Panc1 (cell line): ENCODE measurements around the gene CADM1. TPM values are rescaled to one million over a fixed set of nuclear protein-coding genes. Genes with fewer than 3 reads are reported as not detected.

Experiments
- ATAC-seq: fragments of 200-7000 bp; cut with Tn5 transposase; 2 replicates; pipeline ENCODE4 v1.9.1; 2020; ENCODE audit warnings: mild to moderate bottlenecking, moderate library complexity
- BruUV-seq: library from RNA; stranded (reverse); fragments of 400-500 nt; replicated peaks from 2 replicates; lab custom pipeline; 2021; lab: Mats Ljungman, UMichigan
- CTCF ChIA-PET: fragments of 300-600 bp; sonication (Branson Sonifier 250); formaldehyde crosslinking; loops from one replicate; lab custom pipeline; 2022; ENCODE audit warnings: antibody characterized with exemption; lab: Charles Lee
- POLR2A ChIA-PET: fragments of 300-600 bp; sonication (Branson Sonifier 250); formaldehyde crosslinking; loops from one replicate; lab custom pipeline; 2022; ENCODE audit warnings: antibody characterized with exemption; lab: Charles Lee
- DNase-seq: peaks from one replicate; pipeline ENCODE4 v3.0.0-alpha.2; 2010; ENCODE audit warnings: low read depth, low spot score
- H3K27ac ChIP-seq: 2 replicates; pipeline ENCODE4 v1.5.1; 2011; ENCODE audit warnings: mild to moderate bottlenecking, low read length, inconsistent platforms
- H3K27me3 ChIP-seq: fragments of 200-500 bp; sonication (Bioruptor generic); 2 replicates; pipeline ENCODE4 v1.6.0; 2014; ENCODE audit warnings: low read length, inconsistent platforms; ENCODE audit not compliant: control insufficient read depth, insufficient read depth
- H3K36me3 ChIP-seq: fragments of 200-500 bp; sonication (Bioruptor generic); 2 replicates; pipeline ENCODE4 v1.5.1; 2014; ENCODE audit warnings: inconsistent platforms, mild to moderate bottlenecking, low read length, moderate library complexity; ENCODE audit not compliant: control insufficient read depth, insufficient read depth
- H3K4me1 ChIP-seq: 2 replicates; pipeline ENCODE4 v1.5.1; 2011; ENCODE audit warnings: inconsistent platforms, mild to moderate bottlenecking, low read length, moderate library complexity; ENCODE audit not compliant: control insufficient read depth, insufficient read depth
- H3K4me3 ChIP-seq, 2 experiments: 2 replicates each; pipeline ENCODE4 v1.5.1; 2011 to 2012; ENCODE audit warnings: low read depth in 2 of 2, low read length in 2 of 2, mild to moderate bottlenecking in 2 of 2, inconsistent platforms in 1 of 2, moderate library complexity in 1 of 2
- H3K9me3 ChIP-seq: fragments of 200-500 bp; sonication (Bioruptor generic); 2 replicates; pipeline ENCODE4 v1.5.1; 2014; ENCODE audit warnings: low read depth, mild to moderate bottlenecking, inconsistent platforms, low read length, moderate library complexity; ENCODE audit not compliant: control insufficient read depth, insufficient read depth
- CTCF ChIP-seq: fragments of 450-650 bp; IDR thresholded peaks from 2 replicates; pipeline ENCODE4 v1.5.1; 2017; ENCODE audit warnings: mild to moderate bottlenecking
- POLR2AphosphoS5 ChIP-seq: IDR thresholded peaks from 2 replicates; pipeline ENCODE4 v1.6.1; 2012; ENCODE audit warnings: mild to moderate bottlenecking, low read depth, low read length, moderate library complexity
- REST ChIP-seq, 2 experiments: IDR thresholded peaks; 2 replicates each; pipeline ENCODE4 v1.6.1; 2011 to 2012; ENCODE audit warnings: low read depth in 2 of 2, control low read depth in 1 of 2, low read length in 1 of 2, mild to moderate bottlenecking in 1 of 2, moderate library complexity in 1 of 2; ENCODE audit not compliant: insufficient read depth in 1 of 2
- SIN3A ChIP-seq: IDR thresholded peaks from 2 replicates; pipeline ENCODE4 v1.6.1; 2012; ENCODE audit warnings: low read depth, mild to moderate bottlenecking, low read length, moderate library complexity, borderline replicate concordance; ENCODE audit not compliant: insufficient read depth
- TCF7L2 ChIP-seq: IDR thresholded peaks from 2 replicates; pipeline ENCODE4 v1.6.1; 2011; ENCODE audit warnings: mild to moderate bottlenecking, low read depth, low read length, inconsistent platforms
- in situ Hi-C: cut with HindIII; loops from 2 replicates; pipeline ENCODE4 v1.10.0; 2016; ENCODE audit warnings: low sequenced_read_pairs, low pct_unique_long_range_greater_than_20kb
- intact Hi-C: fragments of 100-400 bp; cut with micrococcal nuclease; formaldehyde crosslinking; loops from one replicate; pipeline ENCODE4 v1.10.0; 2022; ENCODE audit not compliant: unreplicated experiment
- total RNA-seq: library from RNA; stranded (reverse); gene quantifications from one replicate; pipeline ENCODE4 v1.2.1, GENCODE V29; 2021; ENCODE audit not compliant: unreplicated experiment

The CADM1 gene
- total RNA-seq, 1 experiment from 2014 or later = 3.9 TPM

GRCh38 chr11:115460512-115460911 is 43.7 kb downstream of the CADM1 start:
- in situ Hi-C loops = no loop called here
- intact Hi-C loops = no loop called here

GRCh38 chr11:115459563-115459962 is 44.7 kb downstream of the CADM1 start:
- Histone ChIP-seq H3K4me3 (no peak overlapping the region), H3K27ac (no peak overlapping the region), H3K27me3 (0 out of 2 replicates have a peak, but pooled peaks cover 2% of the 10 kb centered on the region), H3K4me1 (no peaks in the 10 kb centered on the region), H3K9me3 (no peaks in the 10 kb centered on the region), H3K36me3 (no peaks in the 10 kb centered on the region)
- ATAC-seq = no peak
- no TSS peak for BruUV-seq
- POLR2A ChIA-PET = no interaction called here
- no peak for DNase-seq
- intact Hi-C loops (no loop called here), in situ Hi-C loops (no loop called here)
- TF ChIP-seq CTCF (no peak), REST (IDR thresholded peaks at IDR 0.05; ENCODE audit: insufficient read depth in 1 of 2, low read depth in 2 of 2, low read length in 1 of 2) (no peak), SIN3A (no peak)
- CTCF ChIA-PET = no interaction called here

More at GRCh38 chr11:115460512-115460911, 43.7 kb downstream of the CADM1 start:
- Histone ChIP-seq H3K36me3 (no peaks in the 10 kb centered on the region), H3K27me3 (0 out of 2 replicates have a peak, but pooled peaks cover 2% of the 10 kb centered on the region), H3K4me3 (no peak overlapping the region), H3K27ac (no peak overlapping the region), H3K4me1 (no peaks in the 10 kb centered on the region), H3K9me3 (no peaks in the 10 kb centered on the region)
- no TSS peak for BruUV-seq
- TF ChIP-seq CTCF = no peak
- TF ChIP-seq POLR2AphosphoS5 = no peak
- TF ChIP-seq REST (IDR thresholded peaks at IDR 0.05; ENCODE audit: insufficient read depth in 1 of 2, low read depth in 2 of 2, low read length in 1 of 2) = no peak
- no peak for TF ChIP-seq SIN3A
- TF ChIP-seq TCF7L2 = no peak
- DNase-seq = no peak
- no peak for ATAC-seq
- POLR2A ChIA-PET = no interaction called here
- CTCF ChIA-PET = no interaction called here
